GM12801 (cell line): ENCODE measurements around the gene SORCS2.

Source experiments
- CTCF ChIP-seq: IDR thresholded peaks from one replicate; pipeline ENCODE4 v1.5.1; 2011; ENCODE audit warnings: control low read depth; ENCODE audit not compliant: insufficient read length; ENCODE audit errors: extremely low read depth

SORCS2 gene

GRCh38 chr4:7212101-7212674 lies 19.9 kb downstream of the SORCS2 start:
- TF ChIP-seq CTCF = no peak

- TF ChIP-seq CTCF = no peak
Observed at GRCh38 chr4:7212921-7213320, 20.6 kb downstream of the SORCS2 start.

- no peak for TF ChIP-seq CTCF
Observed at GRCh38 chr4:7213807-7214206, 21.5 kb downstream of the SORCS2 start.

GRCh38 chr4:7214359-7214758 lies 22.0 kb downstream of the SORCS2 start:
- TF ChIP-seq CTCF = no peak

- no peak for TF ChIP-seq CTCF
Observed at GRCh38 chr4:7217039-7217438, 24.7 kb downstream of the SORCS2 start.

GRCh38 chr4:7217474-7218321 lies 25.4 kb downstream of the SORCS2 start:
- no peak for TF ChIP-seq CTCF

- no peak for TF ChIP-seq CTCF
Observed at GRCh38 chr4:7218686-7219085, 26.3 kb downstream of the SORCS2 start.
